ENCODE measurements around the gene IL1RL2.

IL1RL2 gene

GRCh38 chr2:102240640-102241370 lies 54.0 kb downstream of the IL1RL2 start:
- peak; percentile 49 to 83 for DNase-seq

GRCh38 chr2:102241616-102242305 lies 54.9 kb downstream of the IL1RL2 start:
- DNase-seq = no peak

- DNase-seq = no peak
Observed at GRCh38 chr2:102245266-102246151, 58.7 kb downstream of the IL1RL2 start.

GRCh38 chr2:102250278-102250821 lies 63.5 kb downstream of the IL1RL2 start:
- DNase-seq = no peak

GRCh38 chr2:102251042-102251848 lies 64.4 kb downstream of the IL1RL2 start:
- no peak for DNase-seq

- DNase-seq = no peak
Observed at GRCh38 chr2:102251849-102252203, 65.0 kb downstream of the IL1RL2 start.

- DNase-seq = no peak
Observed at GRCh38 chr2:102252236-102252635, 65.4 kb downstream of the IL1RL2 start.

GRCh38 chr2:102253140-102253752 lies 66.4 kb downstream of the IL1RL2 start:
- no peak for DNase-seq

GRCh38 chr2:102253753-102254150 lies 66.9 kb downstream of the IL1RL2 start:
- DNase-seq = no peak

GRCh38 chr2:102256276-102256675 lies 69.5 kb downstream of the IL1RL2 start:
- no peak for DNase-seq

GRCh38 chr2:102256874-102257462 lies 70.1 kb downstream of the IL1RL2 start:
- DNase-seq = peak in 1 of 2 experiments; percentile 11

- DNase-seq = peak; percentile 51 to 55
Observed at GRCh38 chr2:102258025-102258385, 71.2 kb downstream of the IL1RL2 start.

- DNase-seq = no peak
Observed at GRCh38 chr2:102258386-102259074, 71.7 kb downstream of the IL1RL2 start.

GRCh38 chr2:102261467-102262135 lies 74.8 kb downstream of the IL1RL2 start:
- DNase-seq = no peak

- no peak for DNase-seq
Observed at GRCh38 chr2:102262216-102263129, 75.7 kb downstream of the IL1RL2 start.

- no peak for DNase-seq
Observed at GRCh38 chr2:102264952-102265351, 78.1 kb downstream of the IL1RL2 start.

- no peak for DNase-seq
Observed at GRCh38 chr2:102266204-102266603, 79.4 kb downstream of the IL1RL2 start.

GRCh38 chr2:102267774-102268173 lies 81.0 kb downstream of the IL1RL2 start:
- no peak for DNase-seq

- no peak for DNase-seq
Observed at GRCh38 chr2:102268510-102269199, 81.8 kb downstream of the IL1RL2 start.
